ENCODE measurements around the gene SECISBP2L. TPM values are rescaled to one million over a fixed set of nuclear protein-coding genes. Genes with fewer than 3 reads are reported as not detected.

Gene SECISBP2L
- total and polyA plus RNA-seq, 2 experiments from 2014 or later = 18.4 to 41.7 TPM

DNA sequence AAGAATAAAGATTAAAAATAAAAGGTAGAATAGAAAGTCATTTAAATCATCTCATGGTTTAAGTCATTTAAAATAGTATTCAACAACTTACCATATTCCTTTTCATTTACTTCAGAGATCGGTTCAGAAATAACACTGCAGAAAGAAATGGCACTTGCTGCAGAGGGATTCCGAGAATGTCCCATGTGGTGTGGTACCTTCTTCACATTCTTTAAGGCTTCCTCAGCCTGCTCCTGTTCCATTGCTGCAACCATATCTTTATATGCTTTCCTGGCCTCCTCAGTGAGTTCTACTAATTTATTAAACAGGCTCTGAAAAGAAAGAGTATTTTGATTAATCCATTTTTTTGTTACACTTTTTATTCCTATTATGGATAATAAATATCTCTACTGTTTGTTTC, 50.0 kb downstream of the SECISBP2L start:
- Histone ChIP-seq H3K79me2 (no peaks in the 10 kb centered on the region), H3K4me2 (no peak overlapping the region), H3K36me3 (replicated peaks; ENCODE audit: insufficient read depth, low read depth) (no peaks in the 10 kb centered on the region), H2AFZ (no peak overlapping the region), H4K20me1 (ENCODE audit: insufficient read depth, poor library complexity, severe bottlenecking) (no peaks in the 10 kb centered on the region), H3K27me3 (no peaks in the 10 kb centered on the region), H3K4me1 (ENCODE audit: insufficient read depth) (no peaks in the 10 kb centered on the region), H3K9me3 (ENCODE audit: low read depth) (no peaks in the 10 kb centered on the region), H3K4me3 (no peak overlapping the region), H3K27ac (no peak overlapping the region), H3K9me2 (replicated peaks; ENCODE audit: insufficient read depth) (no peaks in the 10 kb centered on the region)
- WGBS (ENCODE audit: low lambda C conversion rate, missing lambda C conversion rate) = 97% methylated on average over 2 of the region's 2 CpGs
- no peak for DNase-seq (ENCODE audit: low spot score)
- TF ChIP-seq EZH2phosphoT487 (IDR thresholded peaks at IDR 0.05; ENCODE audit: low read depth, severe bottlenecking, unreplicated experiment) = no peak
- no peak for TF ChIP-seq EZH2 (IDR thresholded peaks at IDR 0.05; ENCODE audit: borderline replicate concordance)
- TF ChIP-seq, protein P1, sequence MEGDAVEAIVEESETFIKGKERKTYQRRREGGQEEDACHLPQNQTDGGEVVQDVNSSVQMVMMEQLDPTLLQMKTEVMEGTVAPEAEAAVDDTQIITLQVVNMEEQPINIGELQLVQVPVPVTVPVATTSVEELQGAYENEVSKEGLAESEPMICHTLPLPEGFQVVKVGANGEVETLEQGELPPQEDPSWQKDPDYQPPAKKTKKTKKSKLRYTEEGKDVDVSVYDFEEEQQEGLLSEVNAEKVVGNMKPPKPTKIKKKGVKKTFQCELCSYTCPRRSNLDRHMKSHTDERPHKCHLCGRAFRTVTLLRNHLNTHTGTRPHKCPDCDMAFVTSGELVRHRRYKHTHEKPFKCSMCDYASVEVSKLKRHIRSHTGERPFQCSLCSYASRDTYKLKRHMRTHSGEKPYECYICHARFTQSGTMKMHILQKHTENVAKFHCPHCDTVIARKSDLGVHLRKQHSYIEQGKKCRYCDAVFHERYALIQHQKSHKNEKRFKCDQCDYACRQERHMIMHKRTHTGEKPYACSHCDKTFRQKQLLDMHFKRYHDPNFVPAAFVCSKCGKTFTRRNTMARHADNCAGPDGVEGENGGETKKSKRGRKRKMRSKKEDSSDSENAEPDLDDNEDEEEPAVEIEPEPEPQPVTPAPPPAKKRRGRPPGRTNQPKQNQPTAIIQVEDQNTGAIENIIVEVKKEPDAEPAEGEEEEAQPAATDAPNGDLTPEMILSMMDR (IDR thresholded peaks at IDR 0.05; ENCODE audit: poor library complexity) = no peak

DNA sequence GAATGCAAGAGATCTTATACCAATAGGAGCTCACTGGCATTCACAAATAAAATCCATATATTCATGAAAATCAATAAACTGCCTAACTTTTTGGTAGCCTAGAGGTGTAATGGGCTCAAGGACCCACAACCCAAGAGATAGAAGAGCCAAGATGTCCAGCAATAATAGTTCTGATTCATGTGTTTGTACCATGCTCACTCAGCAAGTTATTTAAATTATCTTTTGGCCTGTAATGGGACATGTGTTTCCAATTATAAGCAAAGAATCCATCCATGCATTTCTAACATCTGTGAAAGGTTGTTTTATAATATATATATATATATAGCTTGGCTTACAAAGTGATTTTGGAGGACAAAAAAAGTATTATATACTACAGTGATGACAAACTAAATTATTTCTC, 52.9 kb downstream of the SECISBP2L start:
- H3K4me3 ChIP-seq = no peak overlapping the region
- no peaks in the 10 kb centered on the region for H3K36me3 ChIP-seq (replicated peaks; ENCODE audit: insufficient read depth, low read depth)
- DNase-seq (ENCODE audit: low spot score) = no peak
- no peak overlapping the region for H2AFZ ChIP-seq
- no peaks in the 10 kb centered on the region for H3K4me1 ChIP-seq (ENCODE audit: insufficient read depth)
- no peak for TF ChIP-seq EZH2 (IDR thresholded peaks at IDR 0.05; ENCODE audit: borderline replicate concordance)
- no peak for TF ChIP-seq EZH2phosphoT487 (IDR thresholded peaks at IDR 0.05; ENCODE audit: low read depth, severe bottlenecking, unreplicated experiment)
- TF ChIP-seq, protein P1 (IDR thresholded peaks at IDR 0.05; ENCODE audit: poor library complexity) = no peak
- no peak overlapping the region for H3K4me2 ChIP-seq
- no peaks in the 10 kb centered on the region for H3K27me3 ChIP-seq
- H3K27ac ChIP-seq = no peak overlapping the region
- H3K9me3 ChIP-seq (ENCODE audit: low read depth) = no peaks in the 10 kb centered on the region
- no peaks in the 10 kb centered on the region for H3K79me2 ChIP-seq
- H3K9me2 ChIP-seq (replicated peaks; ENCODE audit: insufficient read depth) = no peaks in the 10 kb centered on the region
- no peaks in the 10 kb centered on the region for H4K20me1 ChIP-seq (ENCODE audit: insufficient read depth, poor library complexity, severe bottlenecking)

DNA sequence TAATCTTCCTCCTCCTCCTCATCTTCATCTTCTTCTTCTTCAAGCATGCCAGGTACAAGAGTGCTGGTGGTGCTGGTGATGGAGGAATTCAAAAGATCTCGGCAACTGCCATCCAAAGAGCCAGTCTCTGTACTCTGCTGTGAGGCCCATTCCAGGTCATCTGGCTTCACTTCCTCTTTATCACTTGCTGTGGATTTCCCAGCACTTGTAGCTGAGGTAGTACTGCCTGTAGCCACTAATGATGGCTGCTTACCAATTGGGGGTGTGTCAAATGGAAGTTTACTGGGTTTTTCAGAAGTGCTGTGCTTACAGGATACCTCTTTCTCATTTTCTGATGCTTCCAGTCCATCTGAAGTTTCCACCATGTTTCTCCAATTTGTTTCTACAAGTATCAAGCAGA, 53.7 kb downstream of the SECISBP2L start:
- TF ChIP-seq EZH2 (IDR thresholded peaks at IDR 0.05; ENCODE audit: borderline replicate concordance) (no peak), EZH2phosphoT487 (IDR thresholded peaks at IDR 0.05; ENCODE audit: low read depth, severe bottlenecking, unreplicated experiment) (no peak)
- TF ChIP-seq, protein P1 (IDR thresholded peaks at IDR 0.05; ENCODE audit: poor library complexity) = no peak
- DNase-seq (ENCODE audit: low spot score) = no peak
- H3K27ac ChIP-seq = no peak overlapping the region
- no peak overlapping the region for H2AFZ ChIP-seq
- 100% methylated on average over 1 of the region's 1 CpG for WGBS (ENCODE audit: low lambda C conversion rate, missing lambda C conversion rate)
- H3K4me2 ChIP-seq = no peak overlapping the region
- H4K20me1 ChIP-seq (ENCODE audit: insufficient read depth, poor library complexity, severe bottlenecking) = no peaks in the 10 kb centered on the region
- H3K4me3 ChIP-seq = no peak overlapping the region
- H3K9me2 ChIP-seq (replicated peaks; ENCODE audit: insufficient read depth) = no peaks in the 10 kb centered on the region
- no peaks in the 10 kb centered on the region for H3K9me3 ChIP-seq (ENCODE audit: low read depth)
- H3K36me3 ChIP-seq (replicated peaks; ENCODE audit: insufficient read depth, low read depth) = no peaks in the 10 kb centered on the region
- no peaks in the 10 kb centered on the region for H3K4me1 ChIP-seq (ENCODE audit: insufficient read depth)
- no peaks in the 10 kb centered on the region for H3K27me3 ChIP-seq
- H3K79me2 ChIP-seq = no peaks in the 10 kb centered on the region

DNA sequence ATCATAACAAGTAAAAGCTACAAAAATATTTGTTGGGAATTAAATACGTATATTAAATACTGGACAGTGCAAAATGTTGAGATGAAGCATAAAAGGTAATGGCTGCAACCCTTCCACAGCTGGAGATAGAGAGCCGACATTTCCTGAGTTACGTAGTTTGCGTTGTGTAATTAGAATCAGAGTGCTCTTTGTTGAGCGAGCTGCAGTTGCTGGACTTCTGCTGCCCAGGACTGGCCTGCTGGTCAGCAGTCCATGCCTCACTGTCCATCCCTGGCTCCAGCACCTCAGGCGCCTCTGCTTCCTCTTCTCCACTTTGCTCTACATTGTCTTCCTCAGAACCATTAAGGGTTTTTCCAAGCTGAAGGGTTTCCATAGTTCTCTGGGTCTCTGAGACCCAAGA, 54.1 kb downstream of the SECISBP2L start:
- H3K79me2 ChIP-seq = no peaks in the 10 kb centered on the region
- H3K27me3 ChIP-seq = no peaks in the 10 kb centered on the region
- H3K9me3 ChIP-seq (ENCODE audit: low read depth) = no peaks in the 10 kb centered on the region
- H3K9me2 ChIP-seq (replicated peaks; ENCODE audit: insufficient read depth) = no peaks in the 10 kb centered on the region
- H3K36me3 ChIP-seq (replicated peaks; ENCODE audit: insufficient read depth, low read depth) = no peaks in the 10 kb centered on the region
- H3K4me3 ChIP-seq = no peak overlapping the region
- H4K20me1 ChIP-seq (ENCODE audit: insufficient read depth, poor library complexity, severe bottlenecking) = no peaks in the 10 kb centered on the region
- DNase-seq (ENCODE audit: low spot score) = no peak
- H3K4me1 ChIP-seq (ENCODE audit: insufficient read depth) = no peaks in the 10 kb centered on the region
- no peak overlapping the region for H3K27ac ChIP-seq
- H2AFZ ChIP-seq = no peak overlapping the region
- TF ChIP-seq EZH2phosphoT487 (IDR thresholded peaks at IDR 0.05; ENCODE audit: low read depth, severe bottlenecking, unreplicated experiment) = no peak
- TF ChIP-seq, protein P1 (IDR thresholded peaks at IDR 0.05; ENCODE audit: poor library complexity) = no peak
- TF ChIP-seq EZH2 (IDR thresholded peaks at IDR 0.05; ENCODE audit: borderline replicate concordance) = no peak
- H3K4me2 ChIP-seq = no peak overlapping the region
- WGBS (ENCODE audit: low lambda C conversion rate, missing lambda C conversion rate) = 98% methylated on average over 6 of the region's 6 CpGs

Measured in hepatocyte (in vitro differentiated cells).